LNCAP (cell line): ENCODE results near the gene NDFIP2.

ENCODE experiments used
- TF ChIP-seq, protein P1 (sequence below): fragments of 450-650 bp; IDR thresholded peaks from 2 replicates; pipeline ENCODE4 v1.5.1; 2017; ENCODE audit warnings: mild to moderate bottlenecking

The NDFIP2 gene

DNA sequence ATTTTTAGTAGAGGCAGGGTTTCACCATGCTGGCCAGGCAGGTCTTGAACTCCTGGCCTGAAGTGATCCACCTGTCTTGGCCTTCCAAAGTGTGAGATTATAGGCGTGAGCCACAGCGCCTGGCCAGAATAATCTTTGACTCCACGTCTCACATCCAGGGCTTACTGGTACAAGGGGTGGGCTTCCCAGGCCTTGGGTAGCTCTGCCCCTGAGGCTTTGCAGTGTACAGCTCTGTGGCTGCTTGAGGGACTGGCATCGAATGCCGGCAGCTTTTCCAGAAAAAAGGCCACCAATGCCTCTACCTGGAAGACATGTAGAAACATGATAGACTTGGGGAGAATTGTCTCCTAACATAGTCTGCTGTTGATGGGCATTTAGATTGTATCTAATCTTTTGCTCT is 57.8 kb downstream of the NDFIP2 start:
- TF ChIP-seq, protein P1, sequence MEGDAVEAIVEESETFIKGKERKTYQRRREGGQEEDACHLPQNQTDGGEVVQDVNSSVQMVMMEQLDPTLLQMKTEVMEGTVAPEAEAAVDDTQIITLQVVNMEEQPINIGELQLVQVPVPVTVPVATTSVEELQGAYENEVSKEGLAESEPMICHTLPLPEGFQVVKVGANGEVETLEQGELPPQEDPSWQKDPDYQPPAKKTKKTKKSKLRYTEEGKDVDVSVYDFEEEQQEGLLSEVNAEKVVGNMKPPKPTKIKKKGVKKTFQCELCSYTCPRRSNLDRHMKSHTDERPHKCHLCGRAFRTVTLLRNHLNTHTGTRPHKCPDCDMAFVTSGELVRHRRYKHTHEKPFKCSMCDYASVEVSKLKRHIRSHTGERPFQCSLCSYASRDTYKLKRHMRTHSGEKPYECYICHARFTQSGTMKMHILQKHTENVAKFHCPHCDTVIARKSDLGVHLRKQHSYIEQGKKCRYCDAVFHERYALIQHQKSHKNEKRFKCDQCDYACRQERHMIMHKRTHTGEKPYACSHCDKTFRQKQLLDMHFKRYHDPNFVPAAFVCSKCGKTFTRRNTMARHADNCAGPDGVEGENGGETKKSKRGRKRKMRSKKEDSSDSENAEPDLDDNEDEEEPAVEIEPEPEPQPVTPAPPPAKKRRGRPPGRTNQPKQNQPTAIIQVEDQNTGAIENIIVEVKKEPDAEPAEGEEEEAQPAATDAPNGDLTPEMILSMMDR, result no peak

DNA sequence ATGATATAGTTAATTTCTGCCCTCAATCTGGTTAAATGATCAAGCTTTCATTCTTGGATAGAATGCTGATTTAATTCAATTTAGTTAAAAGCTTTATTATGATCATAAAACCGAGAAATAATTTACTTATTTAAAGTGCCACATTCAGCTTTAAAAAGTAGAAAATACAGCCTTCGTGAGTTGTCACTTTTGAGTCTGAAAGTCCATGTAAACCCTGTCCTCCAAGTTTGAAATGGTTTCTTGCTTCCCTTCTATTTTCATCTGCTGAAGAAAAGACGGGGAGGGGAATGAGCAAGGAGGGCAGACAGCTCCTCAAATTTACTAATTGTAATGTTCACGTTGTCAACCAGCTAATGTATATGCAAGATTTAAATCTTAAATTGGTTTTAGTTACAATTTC is 59.5 kb downstream of the NDFIP2 start:
- TF ChIP-seq, protein P1, result no peak

DNA sequence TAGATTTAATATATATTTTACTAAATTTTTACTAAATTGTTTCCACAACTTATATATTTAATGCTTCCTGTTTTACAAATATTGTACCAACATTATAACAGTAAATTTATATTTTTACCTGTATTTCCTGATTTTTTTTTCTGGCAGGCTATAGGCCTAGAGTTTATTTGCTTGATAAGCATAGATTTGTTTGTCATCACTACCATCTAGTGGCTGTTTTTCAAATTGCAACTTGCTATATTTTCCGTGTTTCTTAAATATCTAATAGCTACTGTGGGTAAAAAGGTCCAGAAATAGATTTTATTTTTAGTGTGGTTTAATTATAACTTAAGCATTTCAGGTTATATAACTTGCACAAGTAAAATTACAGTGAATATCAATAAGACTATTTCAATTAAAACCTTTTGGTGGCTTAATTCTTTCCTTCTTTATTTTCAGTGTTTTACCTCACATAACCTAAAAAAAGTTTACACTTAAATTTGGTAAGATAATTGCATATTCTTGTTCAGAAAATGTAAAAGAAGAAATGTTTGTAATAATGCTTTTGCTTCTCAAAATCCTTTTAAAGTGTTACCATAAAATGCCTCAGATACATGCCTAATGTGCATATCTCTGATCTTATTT is 60.6 kb downstream of the NDFIP2 start:
- TF ChIP-seq, protein P1, result peak; percentile 72

DNA sequence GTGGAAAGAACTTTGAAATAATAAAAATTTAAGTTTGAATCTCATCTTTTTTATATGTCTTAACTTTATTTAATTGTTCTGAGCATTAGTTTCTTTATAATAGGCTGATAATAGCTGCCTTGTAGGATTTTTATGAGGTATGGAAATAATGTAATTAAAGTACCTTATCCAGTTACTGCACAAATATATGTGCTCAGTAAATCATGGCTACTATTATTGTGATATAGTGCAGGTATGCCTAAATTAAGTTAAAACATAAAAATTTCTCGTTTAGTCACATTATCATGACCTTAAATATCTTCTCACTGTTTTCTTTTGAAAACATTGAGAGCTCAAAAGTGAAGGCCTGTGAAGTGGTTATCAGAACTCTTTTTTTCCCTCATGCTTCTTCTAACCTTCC is 62.9 kb downstream of the NDFIP2 start:
- TF ChIP-seq, protein P1, result no peak

DNA sequence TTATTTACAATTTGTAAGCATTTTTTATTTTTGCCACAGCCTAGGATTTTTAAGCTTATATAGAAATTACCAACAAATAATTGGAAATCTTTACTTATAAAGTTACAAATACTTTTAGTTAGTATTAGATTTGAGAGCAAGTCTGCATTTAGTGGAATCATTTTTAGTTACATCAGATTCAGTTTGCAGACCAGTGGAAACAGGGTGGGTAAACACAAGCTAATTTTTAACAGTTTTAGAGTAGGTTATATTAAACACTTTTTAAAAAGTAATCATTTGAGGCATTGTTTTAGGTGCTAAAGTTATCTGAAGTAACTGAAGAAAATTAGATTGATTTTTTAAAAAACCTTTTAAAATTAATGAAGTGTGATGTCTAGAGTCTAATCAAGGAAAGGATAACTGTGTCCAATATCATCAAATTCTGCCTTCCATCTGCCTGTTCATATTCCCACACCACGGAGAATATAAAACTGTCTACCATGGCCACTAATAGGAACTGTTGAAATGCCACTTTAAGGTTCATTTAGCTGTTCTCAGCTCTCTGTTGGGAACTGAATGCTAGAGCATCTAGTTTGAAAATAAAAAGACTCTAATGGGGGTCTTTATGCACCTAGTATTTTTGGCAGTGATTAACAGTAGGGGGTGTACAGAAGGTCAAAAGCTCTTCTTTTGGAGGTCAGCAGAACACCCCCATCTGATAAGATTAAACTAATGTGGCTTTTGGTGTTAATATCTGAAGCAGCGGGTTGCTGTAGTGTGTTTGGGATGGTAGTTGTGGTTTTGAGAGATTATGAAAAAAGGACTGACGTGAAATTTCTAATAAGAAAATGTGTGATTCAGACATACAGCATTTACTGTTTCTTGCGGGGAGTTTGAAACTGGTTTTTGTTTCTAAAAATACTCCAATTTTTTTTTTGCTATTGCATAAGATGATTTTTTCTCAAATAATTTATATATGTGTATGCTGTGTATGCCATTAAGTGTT is 66.5 kb downstream of the NDFIP2 start:
- TF ChIP-seq, protein P1, result no peak

DNA sequence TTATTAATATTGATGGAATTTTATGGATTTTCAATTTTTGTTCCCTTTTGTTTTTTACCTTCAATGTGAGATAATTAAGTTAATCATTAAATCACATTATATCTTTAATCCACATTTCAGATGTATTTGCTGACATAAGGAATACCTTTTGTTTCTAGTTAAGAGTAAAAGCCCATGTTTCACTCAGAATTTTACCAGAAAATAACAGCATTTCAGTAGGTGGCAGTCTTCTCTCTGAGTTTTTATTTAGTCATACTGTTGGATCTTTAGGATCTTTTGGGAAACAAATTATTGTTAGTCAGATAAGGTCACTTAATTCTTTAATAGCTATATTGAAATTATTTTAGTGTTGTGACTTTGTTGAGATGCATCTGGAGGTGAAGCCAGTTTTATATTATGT is 67.9 kb downstream of the NDFIP2 start:
- TF ChIP-seq, protein P1, result peak; percentile 45

DNA sequence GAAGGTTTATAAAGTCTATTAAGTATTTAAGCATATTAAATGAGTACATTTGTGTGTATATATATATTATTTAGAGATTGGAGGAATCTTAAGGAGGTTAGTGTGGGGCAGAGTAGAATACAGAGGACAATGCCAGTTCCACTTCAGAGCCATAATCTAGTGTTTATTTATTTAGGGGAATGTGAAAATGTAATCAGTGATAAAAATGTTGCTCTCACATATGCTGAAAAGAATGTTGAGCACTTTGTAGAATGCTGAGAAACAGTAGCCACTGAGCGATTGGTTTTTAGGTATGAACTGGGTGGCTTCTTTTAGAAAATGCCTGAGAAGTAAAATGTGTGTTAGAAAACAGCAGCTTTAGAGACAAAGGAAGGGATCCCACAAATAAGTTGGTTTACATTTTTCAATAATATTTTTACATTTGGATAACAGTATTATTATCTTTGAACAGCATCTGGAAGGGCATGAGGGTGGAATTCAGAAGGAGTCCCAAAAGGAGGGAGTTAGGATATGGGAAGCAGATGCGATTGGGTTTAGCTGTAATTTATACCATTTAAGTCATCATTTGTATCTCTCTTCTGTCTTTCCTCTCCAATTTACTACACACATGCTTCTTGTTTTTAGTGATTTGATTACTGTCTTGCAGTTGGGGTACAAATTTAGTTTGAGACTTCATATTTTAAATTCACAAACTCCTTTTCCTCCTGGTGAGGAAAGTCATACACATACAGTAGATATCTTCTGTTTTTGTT is 68.6 kb downstream of the NDFIP2 start:
- TF ChIP-seq, protein P1, result no peak
